C4-2B (cell line): Measurements from ENCODE around the gene TRMT44.
"Not testable (repeated sequence)": the region's sequence is repeated elsewhere in the genome, so short reads cannot be mapped to it uniquely, and the experiment has no call there.

ENCODE experiments used
- H3K27ac ChIP-seq: fragments of 450-650 bp; 2 replicates; pipeline ENCODE4 v1.5.1; 2017
- CTCF ChIP-seq: fragments of 450-650 bp; conservative IDR thresholded peaks from 2 replicates; pipeline ENCODE4 v1.5.1; 2017; ENCODE audit warnings: mild to moderate bottlenecking
- ZFX ChIP-seq: fragments of 450-650 bp; IDR thresholded peaks from 2 replicates; pipeline ENCODE4 v1.6.1; 2017

The TRMT44 gene

GRCh38 chr4:8477095-8477635, 36.6 kb downstream of the TRMT44 start:
- H3K27ac ChIP-seq, result no peak overlapping the region
- TF ChIP-seq CTCF (no peak), ZFX (no peak)

DNA sequence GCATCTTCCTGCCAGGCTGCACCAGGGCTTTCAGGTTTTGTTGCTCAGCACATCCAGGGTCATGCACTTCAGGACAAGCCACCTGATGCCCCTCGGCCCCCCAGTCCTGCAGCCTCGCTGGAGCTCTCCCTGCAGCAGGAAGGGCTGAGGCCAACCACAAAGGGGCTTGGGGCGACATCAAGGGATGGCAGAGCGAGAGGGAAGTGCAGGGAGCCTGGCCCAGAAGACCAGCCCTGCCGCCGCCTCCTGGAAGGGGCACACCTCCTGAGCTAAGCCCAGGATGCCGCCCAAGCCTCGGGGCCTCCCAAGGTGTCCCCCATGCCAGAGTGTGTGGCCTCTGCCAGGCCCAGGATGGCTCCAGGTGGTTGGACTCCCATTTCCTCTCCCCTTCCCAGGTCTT, 37.1 kb downstream of the TRMT44 start:
- no peak overlapping the region for H3K27ac ChIP-seq
- TF ChIP-seq ZFX (no peak), CTCF (no peak)

DNA sequence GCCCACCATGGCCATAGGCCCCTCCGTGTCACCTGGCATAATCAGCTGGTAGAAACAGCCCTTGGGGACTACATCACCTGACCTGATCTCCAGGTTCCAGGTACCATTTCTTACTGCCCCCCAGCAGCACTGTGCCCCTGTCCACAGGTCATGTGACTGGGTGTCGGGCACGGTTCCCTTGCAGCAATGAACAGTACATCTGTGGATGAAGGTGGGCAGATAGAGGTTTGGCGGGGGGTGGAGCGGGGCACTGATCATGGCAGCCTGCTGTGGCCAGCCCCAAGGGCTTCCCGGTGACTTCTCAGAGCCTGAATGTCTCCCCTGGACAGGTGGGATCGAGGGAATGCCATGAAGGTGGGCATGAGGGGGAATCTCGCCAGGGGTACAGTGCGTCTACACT, 37.8 kb downstream of the TRMT44 start:
- TF ChIP-seq ZFX, result no peak
- TF ChIP-seq CTCF, result no peak
- H3K27ac ChIP-seq, result no peak overlapping the region

DNA sequence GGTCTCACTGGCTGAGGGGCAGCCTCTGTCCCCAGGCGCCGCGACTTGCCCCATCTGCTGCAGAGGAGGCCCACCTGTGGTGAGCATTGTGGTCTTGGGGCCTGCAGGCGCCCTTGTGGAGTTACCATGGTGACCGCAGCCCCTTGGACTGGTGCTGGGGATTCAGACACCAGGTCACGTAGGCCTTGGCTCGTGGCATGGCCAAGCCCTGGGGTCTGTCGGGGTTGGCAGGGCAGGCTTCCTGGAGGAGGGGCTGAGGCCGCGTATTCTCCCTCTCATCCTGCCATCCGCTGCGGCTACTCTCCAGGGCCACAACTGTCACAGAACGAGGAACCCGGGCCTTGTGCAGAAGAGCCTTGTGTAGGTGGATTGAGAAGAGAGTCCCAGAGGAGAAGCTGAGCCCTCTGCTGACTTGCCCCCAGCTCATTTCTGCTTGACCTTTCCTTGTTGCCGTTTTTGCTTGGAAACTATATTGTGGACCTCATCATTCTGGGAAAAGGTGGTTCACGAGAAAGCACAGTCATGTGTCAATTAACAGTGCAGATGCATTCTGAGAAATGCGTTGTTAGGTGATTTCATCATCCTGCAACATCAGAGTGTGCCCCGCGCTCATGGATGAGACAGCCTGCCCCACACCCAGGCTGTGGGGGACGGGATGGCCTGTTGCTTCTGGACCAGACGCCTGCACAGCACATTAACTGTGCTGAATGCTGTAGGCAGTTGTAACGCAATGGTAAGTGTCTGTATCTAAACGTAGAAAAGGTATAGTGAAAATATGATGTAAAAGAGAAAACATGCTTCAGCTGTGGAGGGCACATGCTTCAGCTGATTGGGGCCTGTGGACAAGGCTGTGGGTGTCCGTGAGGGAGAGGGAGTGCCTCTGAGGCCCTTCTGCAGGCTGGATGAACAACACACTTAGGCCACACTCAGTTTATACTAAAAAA, 38.5 kb downstream of the TRMT44 start:
- TF ChIP-seq ZFX, result no peak
- no peak for TF ChIP-seq CTCF
- H3K27ac ChIP-seq, result no peak overlapping the region

DNA sequence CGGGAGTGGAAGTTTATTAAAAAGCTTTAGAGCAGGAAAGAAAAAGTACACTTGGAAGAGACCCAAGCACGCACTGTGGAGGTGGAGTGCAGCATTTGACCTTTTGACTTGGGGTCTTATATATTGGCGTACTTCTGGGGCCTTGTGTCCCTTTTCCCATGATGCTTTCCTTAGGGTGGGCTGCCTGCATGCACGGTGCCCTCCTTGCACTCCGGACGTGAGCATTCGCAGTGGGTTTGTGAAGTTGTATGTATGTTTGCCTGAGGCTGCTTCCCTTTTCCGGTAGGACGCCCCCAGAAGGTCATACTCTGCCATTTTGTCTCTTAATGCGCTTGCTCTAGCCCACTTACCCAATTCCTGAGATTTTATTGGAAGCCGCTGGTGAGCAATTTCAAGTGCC, 39.6 kb downstream of the TRMT44 start:
- no peak for TF ChIP-seq ZFX
- TF ChIP-seq CTCF, result no peak
- no peak overlapping the region for H3K27ac ChIP-seq

DNA sequence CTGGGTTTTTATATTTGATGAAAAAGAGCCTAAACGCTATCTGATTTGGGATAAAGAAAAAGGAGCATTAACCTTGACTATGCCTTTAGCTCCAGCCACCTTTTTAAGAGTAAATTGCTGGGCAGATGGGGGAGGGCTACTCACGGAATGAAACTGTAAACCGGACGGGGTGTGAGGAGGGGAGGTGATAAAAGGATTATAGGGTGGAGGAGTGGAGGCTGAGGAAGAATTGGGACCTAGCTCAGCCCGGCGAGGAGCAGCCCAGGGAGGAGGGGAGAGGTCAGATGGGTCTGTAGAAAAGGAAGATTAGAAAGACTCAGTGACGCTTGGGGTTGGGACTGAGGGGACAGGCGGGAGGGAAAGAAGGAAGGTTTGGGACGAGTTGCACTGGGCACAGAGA, 46.1 kb downstream of the TRMT44 start:
- not testable (repeated sequence) for H3K27ac ChIP-seq

- no peak for TF ChIP-seq CTCF
- H3K27ac ChIP-seq, result no peak overlapping the region
Measured at GRCh38 chr4:8488791-8489369, 48.3 kb downstream of the TRMT44 start.

GRCh38 chr4:8491478-8491877, 50.9 kb downstream of the TRMT44 start:
- not testable (repeated sequence) for H3K27ac ChIP-seq
